Measurements from ENCODE around the gene DIP2C.
"Not testable (repeated sequence)": the region's sequence is repeated elsewhere in the genome, so short reads cannot be mapped to it uniquely, and the experiment has no call there.

DIP2C gene

GRCh38 chr10:488081-488932 is 201.2 kb downstream of the DIP2C start:
- no peak for DNase-seq

- DNase-seq, result no peak
Observed at GRCh38 chr10:486666-487322, 202.7 kb downstream of the DIP2C start.

GRCh38 chr10:486206-486605 is 203.3 kb downstream of the DIP2C start:
- DNase-seq, result no peak

GRCh38 chr10:485776-486175 is 203.7 kb downstream of the DIP2C start:
- no peak for DNase-seq

GRCh38 chr10:484925-485661 is 204.4 kb downstream of the DIP2C start:
- peak in 1 of 2 donors; percentile 27 for DNase-seq

GRCh38 chr10:484441-484924 is 205.0 kb downstream of the DIP2C start:
- peak; percentile 11 to 28 for DNase-seq

- DNase-seq, result no peak
Observed at GRCh38 chr10:483261-483660, 206.2 kb downstream of the DIP2C start.

- DNase-seq, result no peak
Observed at GRCh38 chr10:482848-483247, 206.6 kb downstream of the DIP2C start.

- DNase-seq, result no peak
Observed at GRCh38 chr10:482051-482501, 207.4 kb downstream of the DIP2C start.

- DNase-seq, result no peak
Observed at GRCh38 chr10:481628-482027, 207.8 kb downstream of the DIP2C start.

GRCh38 chr10:480928-481552 is 208.4 kb downstream of the DIP2C start:
- no peak for DNase-seq

GRCh38 chr10:480498-480927 is 209.0 kb downstream of the DIP2C start:
- DNase-seq, result no peak

GRCh38 chr10:479706-480497 is 209.6 kb downstream of the DIP2C start:
- not testable (repeated sequence) for DNase-seq

- no peak for DNase-seq
Observed at GRCh38 chr10:478471-479245, 210.8 kb downstream of the DIP2C start.

- DNase-seq, result no peak
Observed at GRCh38 chr10:477620-478019, 211.8 kb downstream of the DIP2C start.

- DNase-seq, result no peak
Observed at GRCh38 chr10:476455-476780, 213.1 kb downstream of the DIP2C start.

- no peak for DNase-seq
Observed at GRCh38 chr10:475709-476454, 213.6 kb downstream of the DIP2C start.

GRCh38 chr10:474946-475345 is 214.5 kb downstream of the DIP2C start:
- no peak for DNase-seq

GRCh38 chr10:474406-474805 is 215.1 kb downstream of the DIP2C start:
- no peak for DNase-seq

- DNase-seq, result no peak
Observed at GRCh38 chr10:472241-472910, 217.1 kb downstream of the DIP2C start.

Data from stimulated activated CD4-positive, alpha-beta T cell treated with anti-CD3 and anti-CD28 coated beads, Interleukin-2, amount 100 ng/mL, for 24 hours (primary cell).